OCI-M2 (cell line): ENCODE results near the gene GTPBP6.
"Not testable (repeated sequence)": the region's sequence is repeated elsewhere in the genome, so short reads cannot be mapped to it uniquely, and the experiment has no call there.

Experiments
- DNase-seq: peaks from one replicate; lab custom pipeline; 2025; ENCODE audit not compliant: unreplicated experiment; lab: John Stamatoyannopoulos, UW

Gene GTPBP6

DNA sequence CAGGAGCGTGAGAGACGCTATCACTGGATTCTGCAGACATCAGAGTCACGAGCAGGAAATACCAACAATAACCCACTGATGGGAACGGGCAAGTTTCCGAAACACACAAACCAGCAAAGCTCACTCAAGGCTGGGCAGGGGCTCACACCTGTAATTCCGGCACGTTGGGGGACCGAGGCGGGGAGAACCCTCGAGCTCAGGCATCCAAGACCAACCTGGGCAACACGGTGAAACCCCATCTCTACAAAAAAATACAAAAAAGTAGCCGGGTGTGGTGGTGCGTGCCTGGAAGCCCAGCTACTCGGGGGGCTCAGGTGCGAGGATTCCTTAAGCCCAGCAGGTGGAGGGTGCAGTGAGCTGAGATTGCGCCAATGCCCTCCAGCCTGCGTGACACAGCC, 17.2 kb upstream of the GTPBP6 start:
- no peak for DNase-seq

DNA sequence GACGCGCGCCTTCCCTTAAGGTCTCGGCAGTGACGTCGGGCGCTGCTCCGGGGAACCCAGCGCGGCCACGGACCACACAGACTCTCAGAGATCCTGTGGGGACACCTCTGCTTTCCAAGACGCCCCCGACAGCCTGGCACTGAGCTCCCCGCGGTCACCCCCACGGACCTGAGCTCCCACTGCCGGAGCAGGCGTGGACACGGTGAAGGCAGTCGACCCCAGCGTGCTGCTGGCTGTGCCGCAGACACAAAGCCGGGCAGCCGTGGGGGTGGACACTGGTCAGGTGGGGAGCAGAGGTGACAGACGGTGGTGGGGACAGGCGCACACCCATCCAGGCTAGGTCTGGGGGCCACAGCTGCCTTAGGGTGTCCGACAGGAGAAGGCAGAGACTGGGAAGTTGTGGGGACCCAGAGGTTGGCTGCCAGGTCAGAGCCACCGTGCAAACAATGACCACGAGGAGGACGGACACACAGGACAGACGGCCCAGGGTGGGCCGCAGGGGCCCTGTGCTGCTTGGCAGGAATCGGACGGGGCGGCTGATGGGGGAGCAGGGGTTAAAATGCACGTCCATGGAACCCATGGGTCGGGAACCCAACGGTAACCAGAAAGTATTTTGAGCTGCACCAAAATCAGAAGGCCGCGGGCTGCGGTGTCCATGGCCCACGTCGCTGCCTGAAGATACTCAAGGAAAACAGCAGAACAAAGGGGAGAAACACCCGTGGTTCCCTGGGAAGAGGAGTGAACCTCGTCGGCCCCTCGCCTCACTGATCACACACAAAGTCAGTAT, 16.6 kb upstream of the GTPBP6 start:
- DNase-seq = no peak

- no peak for DNase-seq
Measured at GRCh38 chrX:334331-334891, 15.8 kb upstream of the GTPBP6 start.

- DNase-seq = no peak
Measured at GRCh38 chrX:333611-334311, 15.2 kb upstream of the GTPBP6 start.

DNA sequence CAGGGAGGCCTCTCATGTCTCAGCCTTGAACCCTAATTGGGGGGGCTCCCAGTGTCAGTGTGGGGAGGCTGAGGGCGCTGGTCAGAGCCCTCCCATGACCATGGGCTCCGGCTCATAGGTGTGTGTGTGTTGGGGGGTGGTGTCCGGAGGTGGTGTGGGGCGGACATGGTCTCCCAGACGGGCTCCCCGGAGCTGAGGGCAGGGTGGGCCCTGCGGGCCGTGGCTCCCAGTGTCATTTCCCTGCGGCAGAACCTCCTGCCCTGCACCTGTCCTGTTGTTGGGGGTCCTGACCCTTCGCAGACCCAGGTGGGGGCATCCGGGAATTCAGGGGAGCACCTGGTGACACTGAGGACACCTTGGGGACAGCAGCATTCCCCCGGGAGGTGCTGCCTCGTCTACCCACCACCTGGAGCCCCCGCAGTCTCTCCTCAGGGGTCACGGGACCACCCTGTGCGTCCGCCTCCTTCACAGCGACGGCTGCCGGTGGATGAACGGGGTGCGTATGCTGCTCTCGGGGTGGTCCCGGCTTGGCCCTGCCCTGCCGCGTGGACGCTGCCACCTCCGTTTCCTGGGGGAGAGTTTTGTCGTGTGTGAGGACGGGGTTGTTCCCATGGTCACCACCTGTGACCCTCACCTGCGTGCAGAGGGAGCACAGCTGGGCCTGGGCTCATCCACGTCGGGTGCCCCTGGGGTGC, 14.5 kb upstream of the GTPBP6 start:
- DNase-seq = no peak

DNA sequence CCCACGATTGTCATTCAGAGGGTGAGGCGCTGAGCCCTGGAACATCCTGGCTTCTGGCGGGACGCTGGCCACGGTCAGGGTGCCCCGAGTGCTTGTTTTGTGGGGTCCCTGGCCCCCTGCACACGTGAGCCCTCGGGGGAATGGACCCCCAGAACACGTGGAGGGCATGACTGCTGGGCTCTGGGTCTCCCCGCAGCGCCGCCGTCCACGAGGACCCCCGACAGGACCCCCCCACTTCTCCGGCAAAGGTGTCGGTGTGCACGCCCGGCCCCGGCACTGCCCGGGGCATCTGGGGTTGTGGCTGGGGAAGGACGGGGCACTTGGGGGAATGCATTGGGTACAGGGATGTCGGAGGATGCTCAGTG, 13.9 kb upstream of the GTPBP6 start:
- DNase-seq = no peak

- DNase-seq = no peak
Measured at GRCh38 chrX:331825-332495, 13.4 kb upstream of the GTPBP6 start.

GRCh38 chrX:331151-331824, 12.7 kb upstream of the GTPBP6 start:
- DNase-seq = no peak

DNA sequence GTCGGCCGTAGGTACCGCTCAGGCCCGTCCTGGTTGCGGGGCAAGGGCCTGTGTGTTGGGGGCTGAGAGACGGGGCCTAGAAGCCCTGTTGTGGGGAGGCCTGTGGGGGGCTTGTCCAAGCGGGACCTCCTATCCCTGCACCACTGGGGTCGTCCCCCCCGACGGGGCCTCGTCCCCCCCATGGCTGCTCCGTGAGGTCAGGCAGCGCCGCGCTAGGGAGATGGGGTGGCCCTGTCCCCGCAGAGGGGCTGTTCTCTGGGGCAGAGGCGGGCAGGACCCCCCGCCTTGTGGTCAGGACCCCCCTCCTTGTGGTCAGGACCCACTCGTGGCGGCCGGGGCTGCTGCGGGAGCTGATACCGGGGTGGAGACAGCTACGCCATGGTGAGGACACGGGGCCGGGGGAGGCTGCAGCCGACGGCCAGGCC, 12.1 kb upstream of the GTPBP6 start:
- DNase-seq = no peak

GRCh38 chrX:330141-330725, 11.6 kb upstream of the GTPBP6 start:
- not testable (repeated sequence) for DNase-seq

- no peak for DNase-seq
Measured at GRCh38 chrX:329291-329910, 10.8 kb upstream of the GTPBP6 start.

DNA sequence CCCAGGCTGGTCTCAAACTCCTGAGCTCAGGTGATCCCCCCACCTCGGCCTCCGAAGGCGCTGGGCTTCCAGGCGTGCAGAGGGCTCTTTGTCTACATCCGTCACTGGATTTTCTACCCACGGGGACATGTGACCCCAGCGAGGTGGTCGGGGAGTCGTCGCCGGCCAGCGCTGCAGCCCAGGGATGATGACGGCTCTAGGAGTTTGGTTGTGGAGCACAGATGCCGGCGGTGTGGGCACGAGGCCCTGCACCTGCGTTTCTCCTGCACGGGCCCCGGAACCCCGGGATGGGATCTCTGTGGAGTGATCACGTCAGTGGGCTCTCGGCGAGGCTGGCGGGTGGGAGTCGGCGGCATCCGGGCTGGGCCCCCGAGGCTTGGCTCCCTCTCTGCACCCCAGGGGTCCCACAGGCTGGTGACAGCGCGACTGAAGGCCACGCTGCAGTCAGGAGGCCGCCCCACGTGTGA, 9.1 kb upstream of the GTPBP6 start:
- no peak for DNase-seq

DNA sequence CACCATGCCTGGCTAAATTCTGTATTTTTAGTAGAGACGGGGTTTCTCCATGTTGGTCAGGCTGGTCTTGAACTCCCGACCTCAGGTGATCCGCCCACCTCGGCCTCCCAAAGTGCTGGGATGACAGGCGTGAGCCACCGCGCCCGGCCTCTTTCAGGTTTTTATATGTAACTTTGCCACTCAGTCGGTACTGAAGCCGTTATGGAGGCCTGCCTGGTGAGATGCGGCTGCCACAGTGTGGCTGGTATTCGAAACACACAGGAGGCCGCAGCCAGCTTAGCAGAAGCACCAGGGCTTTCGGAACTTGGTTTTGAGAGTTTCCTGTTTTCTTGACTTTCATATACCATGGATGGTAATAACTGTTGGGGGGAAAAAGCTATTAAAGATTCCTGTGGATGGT, 6.1 kb upstream of the GTPBP6 start:
- DNase-seq = not testable (repeated sequence)

GRCh38 chrX:323721-324628, 5.4 kb upstream of the GTPBP6 start:
- no peak for DNase-seq

DNA sequence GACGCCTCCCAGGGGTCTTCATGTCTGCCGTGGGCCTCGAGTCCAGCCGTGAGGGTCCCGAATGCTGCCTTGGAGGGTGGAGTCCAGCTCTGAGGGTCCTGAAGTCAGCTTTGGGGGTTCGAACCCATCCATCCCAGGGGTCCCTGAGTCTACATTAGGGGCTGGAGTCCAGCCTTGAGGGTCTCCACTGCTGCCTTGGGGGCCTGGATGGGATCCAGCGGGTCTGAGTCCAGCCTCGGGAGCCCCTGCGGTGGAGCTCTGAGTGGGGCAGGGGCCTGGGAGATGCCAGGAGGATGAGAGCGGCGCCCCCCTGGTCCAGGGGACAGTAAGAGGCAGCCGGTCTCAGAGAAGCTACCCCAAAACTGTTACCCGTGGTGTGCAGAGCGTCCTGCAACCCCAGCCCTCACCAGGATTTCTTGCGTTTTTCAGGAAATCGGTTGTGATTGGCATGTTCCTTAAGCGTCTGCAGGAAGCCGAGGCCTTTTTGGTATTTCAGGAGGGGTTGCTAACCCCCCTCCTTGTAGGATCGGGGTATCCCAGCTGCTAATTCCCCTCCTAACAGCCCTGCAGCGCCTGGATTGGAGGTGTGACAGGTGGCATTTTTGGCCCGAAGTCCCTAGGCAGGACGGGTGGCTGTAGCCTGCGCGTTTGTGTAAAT, 1.7 kb upstream of the GTPBP6 start:
- DNase-seq = no peak

DNA sequence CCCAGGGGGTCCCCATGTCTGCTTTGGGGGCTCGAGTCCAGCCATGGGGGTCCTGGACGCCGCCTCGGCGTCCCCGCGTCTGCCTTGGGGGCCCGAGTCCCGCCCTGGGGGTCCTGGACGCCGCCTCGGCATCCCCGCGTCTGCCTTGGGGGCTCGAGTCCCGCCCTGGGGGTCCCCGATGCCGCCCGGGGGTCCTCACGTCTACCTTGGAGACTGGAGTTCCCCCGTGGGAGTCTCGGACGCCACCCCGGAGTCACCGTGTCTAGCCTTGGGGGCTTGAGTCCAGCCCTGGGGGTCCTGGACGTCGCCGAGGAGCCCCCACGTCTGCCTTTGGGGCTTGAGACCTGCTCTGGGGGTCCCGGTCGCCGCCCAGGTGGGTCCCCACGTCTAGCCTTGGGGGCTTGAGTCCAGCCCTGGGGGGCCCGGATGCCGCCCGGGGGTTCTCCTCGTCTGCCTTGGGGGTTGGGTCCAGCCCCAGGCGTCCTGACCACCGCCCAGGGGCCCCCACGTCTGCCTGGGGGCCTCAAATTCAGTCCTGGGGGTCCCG, 1.1 kb upstream of the GTPBP6 start:
- no peak for DNase-seq

- no peak for DNase-seq
Measured at GRCh38 chrX:318068-318738, 393 bp downstream of the GTPBP6 start.
